HepG2 (cell line): ENCODE data around the gene DOK7. TPM values are rescaled to one million over a fixed set of nuclear protein-coding genes. Genes with fewer than 3 reads are reported as not detected.
A peak's percentile ranks its signal among the peaks of the same experiment; 100 is the strongest.

Experiments
- ATF4 ChIP-seq, 2 experiments: fragments of 450-650 bp in 1 of 2; sonication (generic) in 1 of 2; formaldehyde crosslinking; IDR thresholded peaks; 2 replicates each; pipeline versions ENCODE4 v1.5.0 to v1.8.0; 2020 to 2022; ENCODE audit warnings: mild to moderate bottlenecking in 1 of 2, missing genetic modification reagents in 1 of 2
- BORCS8-MEF2B ChIP-seq: sonication (generic); formaldehyde crosslinking; IDR thresholded peaks from 2 replicates; pipeline ENCODE4 v1.8.0; 2022; ENCODE audit warnings: mild to moderate bottlenecking, missing genetic modification reagents
- CHCHD3 ChIP-seq: sonication (generic); formaldehyde crosslinking; IDR thresholded peaks from 2 replicates; pipeline ENCODE4 v1.8.0; 2022; ENCODE audit warnings: mild to moderate bottlenecking, missing genetic modification reagents, moderate library complexity
- CREB3 ChIP-seq: sonication (generic); formaldehyde crosslinking; IDR thresholded peaks from 2 replicates; pipeline ENCODE4 v1.5.0; 2020; ENCODE audit warnings: missing genetic modification reagents
- DBP ChIP-seq: sonication (generic); formaldehyde crosslinking; IDR thresholded peaks from 2 replicates; pipeline ENCODE4 v1.4.0; 2020; ENCODE audit warnings: missing genetic modification reagents; ENCODE audit errors: not compliant biosample characterization
- FOXP1 ChIP-seq, 2 experiments: fragments of 450-650 bp in 1 of 2; IDR thresholded peaks; 2 replicates each; pipeline ENCODE4 v1.6.1; 2017 to 2018; ENCODE audit warnings: antibody characterized with exemption in 1 of 2
- HIVEP1 ChIP-seq: sonication (generic); formaldehyde crosslinking; IDR thresholded peaks from 2 replicates; pipeline ENCODE4 v1.4.0; 2020; ENCODE audit warnings: mild to moderate bottlenecking, missing genetic modification reagents
- MAFG ChIP-seq: sonication (generic); formaldehyde crosslinking; IDR thresholded peaks from 2 replicates; pipeline ENCODE4 v1.5.1; 2020; ENCODE audit warnings: mild to moderate bottlenecking, missing genetic modification reagents
- MED13 ChIP-seq: sonication (generic); formaldehyde crosslinking; IDR thresholded peaks from 2 replicates; pipeline ENCODE4 v1.5.0; 2020; ENCODE audit warnings: missing genetic modification reagents
- NFE2 ChIP-seq: sonication (generic); formaldehyde crosslinking; IDR thresholded peaks from 2 replicates; pipeline ENCODE4 v1.4.0; 2020; ENCODE audit warnings: missing genetic modification reagents
- NR3C1 ChIP-seq: sonication (generic); formaldehyde crosslinking; IDR thresholded peaks from 2 replicates; pipeline ENCODE4 v1.4.0; 2020; ENCODE audit warnings: missing genetic modification reagents
- PLRG1 ChIP-seq: fragments of 450-650 bp; conservative IDR thresholded peaks from 2 replicates; pipeline ENCODE4 v1.6.1; 2016
- SRY ChIP-seq: sonication (generic); formaldehyde crosslinking; IDR thresholded peaks from 2 replicates; pipeline ENCODE4 v1.8.0; 2022; ENCODE audit warnings: mild to moderate bottlenecking, missing genetic modification reagents
- SSRP1 ChIP-seq: IDR thresholded peaks from 2 replicates; pipeline ENCODE4 v1.6.1; 2016; ENCODE audit warnings: control low read depth
- TRIM22 ChIP-seq: fragments of 450-650 bp; IDR thresholded peaks from 2 replicates; pipeline ENCODE4 v1.6.1; 2017
- ZFAT ChIP-seq: sonication (generic); formaldehyde crosslinking; conservative IDR thresholded peaks from 2 replicates; pipeline ENCODE4 v1.8.1; 2023; ENCODE audit warnings: missing genetic modification reagents, inconsistent platforms
- ZKSCAN8 ChIP-seq: IDR thresholded peaks from 2 replicates; pipeline ENCODE4 v1.6.1; 2016; ENCODE audit warnings: borderline replicate concordance, missing genetic modification reagents, missing compliant biosample characterization
- ZNF136 ChIP-seq: sonication (generic); formaldehyde crosslinking; IDR thresholded peaks from 2 replicates; pipeline ENCODE4 v1.8.1; 2022; ENCODE audit warnings: low read depth, mild to moderate bottlenecking, moderate library complexity, missing genetic modification reagents
- ZNF225 ChIP-seq: sonication (generic); formaldehyde crosslinking; IDR thresholded peaks from 2 replicates; pipeline ENCODE4 v1.4.0; 2020; ENCODE audit warnings: mild to moderate bottlenecking, missing genetic modification reagents
- ZNF747 ChIP-seq: sonication (generic); formaldehyde crosslinking; IDR thresholded peaks from 2 replicates; pipeline ENCODE4 v1.8.1; 2023; ENCODE audit warnings: missing genetic modification reagents, mild to moderate bottlenecking, borderline replicate concordance
- ZNF772 ChIP-seq: sonication (generic); formaldehyde crosslinking; IDR thresholded peaks from 2 replicates; pipeline ENCODE4 v1.5.0; 2020; ENCODE audit warnings: mild to moderate bottlenecking, missing genetic modification reagents
- ZSCAN12 ChIP-seq: sonication (generic); formaldehyde crosslinking; IDR thresholded peaks from 2 replicates; pipeline ENCODE4 v1.9.0; 2021; ENCODE audit warnings: mild to moderate bottlenecking, missing genetic modification reagents
- polyA plus RNA-seq, 8 experiments: library from polyadenylated mRNA; depleted of rRNA in 3 of 8; stranded (reverse) in 7 of 8; unstranded in 1 of 8; fragments of >200 nt; fragmentation: Illumina TruSeq in 4 of 8; extraction: Trizol in 4 of 8; gene quantifications; 2 replicates each; pipeline versions ENCODE4 v1.2.1 to v1.2.3, GENCODE V29; 2011 to 2016; ENCODE audit warnings: low read depth in 4 of 8, missing spikeins in 1 of 8, mixed read lengths in 1 of 8; ENCODE audit not compliant: insufficient read depth in 1 of 8
- total RNA-seq, 5 experiments: library from RNA; depleted of rRNA; stranded (reverse); fragments of >200 nt; fragmentation: Illumina TruSeq; extraction: Trizol; gene quantifications; 2 replicates each; pipeline ENCODE4 v1.2.3, GENCODE V29; 2016; ENCODE audit warnings: low read depth in 1 of 5
- TF ChIP-seq, protein P1 (sequence below): sonication (generic); formaldehyde crosslinking; IDR thresholded peaks from 2 replicates; pipeline ENCODE4 v1.4.0; 2020; ENCODE audit warnings: mild to moderate bottlenecking, missing genetic modification reagents
- TF ChIP-seq, protein P2 (sequence below): sonication (generic); formaldehyde crosslinking; IDR thresholded peaks from 2 replicates; pipeline ENCODE4 v1.9.0; 2022; ENCODE audit warnings: missing genetic modification reagents, mild to moderate bottlenecking, borderline replicate concordance

DOK7 gene
- total and polyA plus RNA-seq, 2 of the 13 experiments (the other 11 are each of a cell fraction or from before 2014, with no cell fraction given) = 0.03 to 0.07 TPM

GRCh38 chr4:3441501-3442459 lies 21.3 kb upstream of the DOK7 start, which contains the start of gene HGFAC (continued):
- no peak for TF ChIP-seq MAFG (CRISPR knock-in tag)
- peak; percentile 92 for TF ChIP-seq HIVEP1 (CRISPR knock-in tag)
- no peak for TF ChIP-seq ZKSCAN8 (CRISPR knock-in tag)
- TF ChIP-seq ATF4 (CRISPR knock-in tag; IDR thresholded peaks at IDR 0.05) = no peak
- TF ChIP-seq PLRG1 = no peak
- peak; percentile 29; the same call in 1 of the 2 replicates for TF ChIP-seq ZNF772
- peak; percentile 38; the same call in 1 of the 2 replicates for TF ChIP-seq MED13 (CRISPR knock-in tag)
- TF ChIP-seq ZFAT = no peak
- no peak for TF ChIP-seq NR3C1 (CRISPR knock-in tag)
- peak; percentile 81; the same call in 1 of the 2 replicates for TF ChIP-seq SSRP1 (CRISPR knock-in tag)
- no peak for TF ChIP-seq DBP (CRISPR knock-in tag)
- TF ChIP-seq, protein P1, sequence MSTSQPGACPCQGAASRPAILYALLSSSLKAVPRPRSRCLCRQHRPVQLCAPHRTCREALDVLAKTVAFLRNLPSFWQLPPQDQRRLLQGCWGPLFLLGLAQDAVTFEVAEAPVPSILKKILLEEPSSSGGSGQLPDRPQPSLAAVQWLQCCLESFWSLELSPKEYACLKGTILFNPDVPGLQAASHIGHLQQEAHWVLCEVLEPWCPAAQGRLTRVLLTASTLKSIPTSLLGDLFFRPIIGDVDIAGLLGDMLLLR (CRISPR knock-in tag) = no peak
- TF ChIP-seq BORCS8-MEF2B (CRISPR knock-in tag) = 0 out of 2 replicates have a peak, but pooled peaks have one; percentile 37
- peak; percentile 23; the same call in 1 of the 2 replicates for TF ChIP-seq CHCHD3 (CRISPR knock-in tag)
- TF ChIP-seq ZNF747 (CRISPR knock-in tag) = no peak
- TF ChIP-seq CREB3 (CRISPR knock-in tag) = no peak
- no peak for TF ChIP-seq ZNF136 (CRISPR knock-in tag)
- no peak for TF ChIP-seq ZNF225 (CRISPR knock-in tag)
- no peak for TF ChIP-seq FOXP1 (IDR thresholded peaks at IDR 0.05)
- TF ChIP-seq FOXP1 (CRISPR knock-in tag; IDR thresholded peaks at IDR 0.05) = no peak; the same call in 1 of the 2 replicates
- TF ChIP-seq, protein P2, sequence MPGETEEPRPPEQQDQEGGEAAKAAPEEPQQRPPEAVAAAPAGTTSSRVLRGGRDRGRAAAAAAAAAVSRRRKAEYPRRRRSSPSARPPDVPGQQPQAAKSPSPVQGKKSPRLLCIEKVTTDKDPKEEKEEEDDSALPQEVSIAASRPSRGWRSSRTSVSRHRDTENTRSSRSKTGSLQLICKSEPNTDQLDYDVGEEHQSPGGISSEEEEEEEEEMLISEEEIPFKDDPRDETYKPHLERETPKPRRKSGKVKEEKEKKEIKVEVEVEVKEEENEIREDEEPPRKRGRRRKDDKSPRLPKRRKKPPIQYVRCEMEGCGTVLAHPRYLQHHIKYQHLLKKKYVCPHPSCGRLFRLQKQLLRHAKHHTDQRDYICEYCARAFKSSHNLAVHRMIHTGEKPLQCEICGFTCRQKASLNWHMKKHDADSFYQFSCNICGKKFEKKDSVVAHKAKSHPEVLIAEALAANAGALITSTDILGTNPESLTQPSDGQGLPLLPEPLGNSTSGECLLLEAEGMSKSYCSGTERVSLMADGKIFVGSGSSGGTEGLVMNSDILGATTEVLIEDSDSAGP (CRISPR knock-in tag) = no peak
- no peak for TF ChIP-seq SRY (CRISPR knock-in tag)
- no peak for TF ChIP-seq TRIM22
- no peak for TF ChIP-seq NFE2
- TF ChIP-seq ZSCAN12 (CRISPR knock-in tag) = no peak
